Mesenchymal stem cell (in vitro differentiated cells and primary cell): ENCODE results near the gene LAMC3.

Source experiments
- DNase-seq: peaks from one replicate; pipeline ENCODE4 v3.0.0-alpha.2; 2013
- H2AFZ ChIP-seq: one replicate; pipeline ENCODE4 v1.6.1; 2013; ENCODE audit warnings: low read depth, mild to moderate bottlenecking, control low read depth, inconsistent platforms, low read length, moderate library complexity
- H2AK5ac ChIP-seq: 2 replicates; pipeline ENCODE4 v1.6.1; 2013; ENCODE audit warnings: low read length, moderate library complexity, mild to moderate bottlenecking, inconsistent platforms; ENCODE audit not compliant: severe bottlenecking
- H2BK120ac ChIP-seq: one replicate; pipeline ENCODE4 v1.6.1; 2013; ENCODE audit warnings: low read depth, mild to moderate bottlenecking, inconsistent platforms, low read length, moderate library complexity
- H2BK12ac ChIP-seq, 2 experiments: one replicate each; pipeline ENCODE4 v1.6.1; 2013; ENCODE audit warnings: inconsistent platforms in 2 of 2, low read length in 2 of 2, mild to moderate bottlenecking in 2 of 2, moderate library complexity in 2 of 2, control low read depth in 1 of 2
- H2BK15ac ChIP-seq: one replicate; pipeline ENCODE4 v1.6.1; 2013; ENCODE audit warnings: mild to moderate bottlenecking, low read depth, inconsistent platforms; ENCODE audit not compliant: poor library complexity, severe bottlenecking
- H2BK5ac ChIP-seq: 2 replicates; pipeline ENCODE4 v1.6.1; 2013; ENCODE audit warnings: low read depth, mild to moderate bottlenecking, low read length, control low read depth, inconsistent platforms; ENCODE audit not compliant: poor library complexity, severe bottlenecking
- H3K14ac ChIP-seq, 2 experiments: one replicate each; pipeline ENCODE4 v1.6.1; 2013; ENCODE audit warnings: inconsistent platforms in 2 of 2, low read length in 2 of 2, control low read depth in 1 of 2, mild to moderate bottlenecking in 1 of 2, moderate library complexity in 1 of 2
- H3K18ac ChIP-seq, 2 experiments: one replicate each; pipeline ENCODE4 v1.6.1; 2013; ENCODE audit warnings: inconsistent platforms in 2 of 2, low read length in 2 of 2, control low read depth in 1 of 2, low read depth in 1 of 2, mild to moderate bottlenecking in 1 of 2
- H3K23ac ChIP-seq, 2 experiments: one replicate each; pipeline ENCODE4 v1.6.1; 2013; ENCODE audit warnings: inconsistent platforms in 2 of 2, low read length in 2 of 2, mild to moderate bottlenecking in 2 of 2, moderate library complexity in 2 of 2, control low read depth in 1 of 2
- H3K27ac ChIP-seq: 2 replicates; pipeline ENCODE4 v1.5.1; 2013; ENCODE audit warnings: mild to moderate bottlenecking, moderate library complexity, low read length, control low read depth, inconsistent platforms; ENCODE audit not compliant: poor library complexity, severe bottlenecking
- H3K27me3 ChIP-seq, 2 experiments: 2 replicates each; pipeline versions ENCODE4 v1.6.1 to v1.7.0; 2013; ENCODE audit warnings: low read length in 2 of 2, mild to moderate bottlenecking in 2 of 2, moderate library complexity in 2 of 2, control low read depth in 1 of 2, inconsistent platforms in 1 of 2; ENCODE audit not compliant: control insufficient read depth in 1 of 2, insufficient read depth in 1 of 2
- H3K36me3 ChIP-seq, 2 experiments: 2 replicates each; pipeline versions ENCODE4 v1.6.1 to v1.7.0; 2013; ENCODE audit warnings: low read length in 2 of 2, control low read depth in 1 of 2, inconsistent platforms in 1 of 2, low read depth in 1 of 2, mild to moderate bottlenecking in 1 of 2; ENCODE audit not compliant: insufficient read depth in 2 of 2, control insufficient read depth in 1 of 2
- H3K4ac ChIP-seq, 2 experiments: one replicate each; pipeline ENCODE4 v1.6.1; 2013; ENCODE audit warnings: inconsistent platforms in 2 of 2, low read length in 2 of 2, mild to moderate bottlenecking in 2 of 2, moderate library complexity in 2 of 2, control low read depth in 1 of 2, low read depth in 1 of 2
- H3K4me1 ChIP-seq: 2 replicates; pipeline ENCODE4 v1.6.1; 2013; ENCODE audit warnings: low read depth, low read length, control low read depth; ENCODE audit not compliant: control insufficient read depth, insufficient read depth
- H3K4me2 ChIP-seq: 2 replicates; pipeline ENCODE4 v1.6.1; 2013; ENCODE audit warnings: low read length, mild to moderate bottlenecking, inconsistent platforms; ENCODE audit not compliant: poor library complexity, severe bottlenecking
- H3K4me3 ChIP-seq, 2 experiments: 2 replicates each; pipeline versions ENCODE4 v1.5.1 to v1.7.0; 2013; ENCODE audit warnings: low read length in 2 of 2, mild to moderate bottlenecking in 2 of 2, control low read depth in 1 of 2, low read depth in 1 of 2; ENCODE audit not compliant: insufficient read depth in 1 of 2
- H3K79me1 ChIP-seq: replicated peaks from 2 replicates; pipeline ENCODE4 v1.6.1; 2013; ENCODE audit warnings: mild to moderate bottlenecking, control low read depth, low read length, inconsistent platforms; ENCODE audit not compliant: poor library complexity, severe bottlenecking
- H3K9ac ChIP-seq: 2 replicates; pipeline ENCODE4 v1.7.0; 2013; ENCODE audit warnings: mild to moderate bottlenecking, low read length, moderate library complexity
- H3K9me3 ChIP-seq: 2 replicates; pipeline ENCODE4 v1.7.0; 2013; ENCODE audit warnings: mild to moderate bottlenecking, low read length; ENCODE audit not compliant: control insufficient read depth
- H4K8ac ChIP-seq: one replicate; pipeline ENCODE4 v1.6.1; 2013; ENCODE audit warnings: inconsistent platforms, mild to moderate bottlenecking, low read length, moderate library complexity
- H4K91ac ChIP-seq: one replicate; pipeline ENCODE4 v1.6.1; 2013; ENCODE audit warnings: mild to moderate bottlenecking, low read length, inconsistent platforms
- WGBS: methylation state at CpG from one replicate; pipeline ENCODE4 v1.1.7; 2013; ENCODE audit warnings: mixed read lengths; 5-methylcytosine and 5-hydroxymethylcytosine counted together

LAMC3 gene

GRCh38 chr9:130982636-130983358 is 26.2 kb upstream of the LAMC3 start:
- Histone ChIP-seq H3K9me3 (no peaks in the 10 kb centered on the region), H3K9ac (no peak overlapping the region), H3K14ac (peak overlapping the region in 1 of 2 experiments; percentile 7), H4K8ac (no peak overlapping the region), H2BK12ac (no peak overlapping the region), H3K4ac (no peak overlapping the region), H2AFZ (no peak overlapping the region), H3K23ac (no peak overlapping the region), H3K79me1 (no peaks in the 10 kb centered on the region), H4K91ac (no peak overlapping the region), H3K36me3 (no peaks in the 10 kb centered on the region), H2AK5ac (no peak overlapping the region), H3K18ac (no peak overlapping the region), H2BK120ac (no peak overlapping the region), H3K27ac (no peak overlapping the region), H3K4me3 (no peak overlapping the region), H3K4me2 (no peak overlapping the region), H2BK15ac (no peak overlapping the region), H3K27me3 (peaks cover 37 to 78% of the 10 kb centered on the region in 2 experiments), H3K4me1 (peaks cover 2% of the 10 kb centered on the region), H2BK5ac (no peak overlapping the region)
- no peak for DNase-seq
- WGBS, result 88% methylated on average over 25 of the region's 25 CpGs

GRCh38 chr9:130983359-130983670 is 25.7 kb upstream of the LAMC3 start:
- H2BK12ac ChIP-seq, result no peak overlapping the region
- H2AK5ac ChIP-seq, result no peak overlapping the region
- no peak for DNase-seq
- H3K27me3 ChIP-seq, result peaks cover 38 to 81% of the 10 kb centered on the region in 2 experiments
- H4K91ac ChIP-seq, result no peak overlapping the region
- no peak overlapping the region for H3K23ac ChIP-seq
- H3K14ac ChIP-seq, result no peak overlapping the region
- H3K9me3 ChIP-seq, result no peaks in the 10 kb centered on the region
- no peaks in the 10 kb centered on the region for H3K36me3 ChIP-seq
- H3K4me2 ChIP-seq, result no peak overlapping the region
- no peak overlapping the region for H2AFZ ChIP-seq
- no peak overlapping the region for H3K4me3 ChIP-seq
- H2BK5ac ChIP-seq, result no peak overlapping the region
- H3K79me1 ChIP-seq, result no peaks in the 10 kb centered on the region
- peaks cover 2% of the 10 kb centered on the region for H3K4me1 ChIP-seq
- H2BK15ac ChIP-seq, result no peak overlapping the region
- 93% methylated on average over 5 of the region's 6 CpGs for WGBS
- H3K9ac ChIP-seq, result no peak overlapping the region
- no peak overlapping the region for H2BK120ac ChIP-seq
- H3K27ac ChIP-seq, result no peak overlapping the region
- no peak overlapping the region for H4K8ac ChIP-seq
- H3K18ac ChIP-seq, result no peak overlapping the region
- no peak overlapping the region for H3K4ac ChIP-seq

GRCh38 chr9:130983970-130984369 is 25.0 kb upstream of the LAMC3 start:
- no peak overlapping the region for H2BK5ac ChIP-seq
- no peak overlapping the region for H2BK120ac ChIP-seq
- H3K4me3 ChIP-seq, result no peak overlapping the region
- no peaks in the 10 kb centered on the region for H3K79me1 ChIP-seq
- no peak overlapping the region for H3K27ac ChIP-seq
- 93% methylated on average over 11 of the region's 11 CpGs for WGBS
- no peaks in the 10 kb centered on the region for H3K9me3 ChIP-seq
- no peak overlapping the region for H4K91ac ChIP-seq
- no peak overlapping the region for H3K18ac ChIP-seq
- peaks cover 2% of the 10 kb centered on the region for H3K4me1 ChIP-seq
- H2BK15ac ChIP-seq, result no peak overlapping the region
- no peak overlapping the region for H3K14ac ChIP-seq
- no peak overlapping the region for H2AFZ ChIP-seq
- H2AK5ac ChIP-seq, result no peak overlapping the region
- no peak overlapping the region for H4K8ac ChIP-seq
- no peaks in the 10 kb centered on the region for H3K36me3 ChIP-seq
- peaks cover 38 to 88% of the 10 kb centered on the region in 2 experiments for H3K27me3 ChIP-seq
- H3K4me2 ChIP-seq, result no peak overlapping the region
- H3K9ac ChIP-seq, result no peak overlapping the region
- no peak overlapping the region for H2BK12ac ChIP-seq
- no peak overlapping the region for H3K23ac ChIP-seq
- H3K4ac ChIP-seq, result no peak overlapping the region
- DNase-seq, result no peak

GRCh38 chr9:130984521-130984920 is 24.5 kb upstream of the LAMC3 start:
- no peak overlapping the region for H2BK15ac ChIP-seq
- no peak overlapping the region for H3K23ac ChIP-seq
- H4K91ac ChIP-seq, result no peak overlapping the region
- H3K27me3 ChIP-seq, result peaks cover 36 to 86% of the 10 kb centered on the region in 2 experiments
- no peak overlapping the region for H3K4ac ChIP-seq
- no peak overlapping the region for H3K9ac ChIP-seq
- H3K36me3 ChIP-seq, result no peaks in the 10 kb centered on the region
- no peak overlapping the region for H3K4me3 ChIP-seq
- H2AK5ac ChIP-seq, result no peak overlapping the region
- H4K8ac ChIP-seq, result no peak overlapping the region
- 92% methylated on average over 8 of the region's 8 CpGs for WGBS
- H2BK120ac ChIP-seq, result no peak overlapping the region
- no peak for DNase-seq
- no peak overlapping the region for H3K27ac ChIP-seq
- H3K4me2 ChIP-seq, result no peak overlapping the region
- H3K18ac ChIP-seq, result no peak overlapping the region
- H2BK12ac ChIP-seq, result no peak overlapping the region
- H3K4me1 ChIP-seq, result peaks cover 2% of the 10 kb centered on the region
- no peak overlapping the region for H3K14ac ChIP-seq
- no peaks in the 10 kb centered on the region for H3K9me3 ChIP-seq
- H2BK5ac ChIP-seq, result no peak overlapping the region
- H3K79me1 ChIP-seq, result no peaks in the 10 kb centered on the region
- H2AFZ ChIP-seq, result no peak overlapping the region
